HepG2 (cell line): Measurements from ENCODE around the gene TOB2. TPM values are rescaled to one million over a fixed set of nuclear protein-coding genes. Genes with fewer than 3 reads are reported as not detected.

Experiments
- AGO1 ChIP-seq: fragments of 200-400 bp; formaldehyde crosslinking; IDR thresholded peaks from 2 replicates; pipeline ENCODE4 v1.6.1; 2017; ENCODE audit warnings: mild to moderate bottlenecking, low read depth, low read length, moderate library complexity; ENCODE audit not compliant: poor library complexity, severe bottlenecking
- ATF5 ChIP-seq: sonication (generic); formaldehyde crosslinking; IDR thresholded peaks from 2 replicates; pipeline ENCODE4 v1.4.0; 2020; ENCODE audit warnings: mild to moderate bottlenecking, low read depth, missing genetic modification reagents
- CBX1 ChIP-seq: IDR thresholded peaks from one replicate; pipeline ENCODE4 v1.6.1; 2016; ENCODE audit warnings: antibody characterized with exemption, low read depth
- E2F5 ChIP-seq: sonication (generic); formaldehyde crosslinking; conservative IDR thresholded peaks from 2 replicates; pipeline ENCODE4 v1.4.0; 2020; ENCODE audit warnings: missing genetic modification reagents
- GATAD2A ChIP-seq: IDR thresholded peaks from 2 replicates; pipeline ENCODE4 v1.6.1; 2016
- KLF16 ChIP-seq, 2 experiments: sonication (generic) in 1 of 2; formaldehyde crosslinking in 1 of 2; IDR thresholded peaks; 2 replicates each; pipeline versions ENCODE4 v1.6.1 to v1.8.0; 2016 to 2023; ENCODE audit warnings: missing genetic modification reagents in 2 of 2, missing compliant biosample characterization in 1 of 2
- KLF9 ChIP-seq: IDR thresholded peaks from 2 replicates; pipeline ENCODE4 v1.6.1; 2016; ENCODE audit warnings: low read depth
- ZBTB26 ChIP-seq: IDR thresholded peaks from 2 replicates; pipeline ENCODE4 v1.6.1; 2016; ENCODE audit warnings: missing compliant biosample characterization, missing genetic modification reagents, borderline replicate concordance
- ZBTB4 ChIP-seq: sonication (generic); formaldehyde crosslinking; IDR thresholded peaks from 2 replicates; pipeline ENCODE4 v1.4.0; 2020; ENCODE audit warnings: missing genetic modification reagents, mild to moderate bottlenecking, borderline replicate concordance
- ZGPAT ChIP-seq: IDR thresholded peaks from 2 replicates; pipeline ENCODE4 v1.6.1; 2016; ENCODE audit warnings: mild to moderate bottlenecking
- ZNF274 ChIP-seq: sonication (generic); formaldehyde crosslinking; IDR thresholded peaks from 2 replicates; pipeline ENCODE4 v1.5.1; 2020; ENCODE audit warnings: mild to moderate bottlenecking, missing genetic modification reagents
- ZNF362 ChIP-seq: sonication (generic); formaldehyde crosslinking; IDR thresholded peaks from 2 replicates; pipeline ENCODE4 v1.4.0; 2020; ENCODE audit warnings: missing genetic modification reagents, mild to moderate bottlenecking, borderline replicate concordance
- polyA plus RNA-seq, 8 experiments: library from polyadenylated mRNA; depleted of rRNA in 3 of 8; stranded (reverse) in 7 of 8; unstranded in 1 of 8; fragments of >200 nt; fragmentation: Illumina TruSeq in 4 of 8; extraction: Trizol in 4 of 8; gene quantifications; 2 replicates each; pipeline versions ENCODE4 v1.2.1 to v1.2.3, GENCODE V29; 2011 to 2016; ENCODE audit warnings: low read depth in 4 of 8, missing spikeins in 1 of 8, mixed read lengths in 1 of 8; ENCODE audit not compliant: insufficient read depth in 1 of 8
- total RNA-seq, 5 experiments: library from RNA; depleted of rRNA; stranded (reverse); fragments of >200 nt; fragmentation: Illumina TruSeq; extraction: Trizol; gene quantifications; 2 replicates each; pipeline ENCODE4 v1.2.3, GENCODE V29; 2016; ENCODE audit warnings: low read depth in 1 of 5

The TOB2 gene
- total and polyA plus RNA-seq, 2 of the 13 experiments (the other 11 are each of a cell fraction or from before 2014, with no cell fraction given): 12.2 to 13.7 TPM

- TF ChIP-seq ZGPAT (CRISPR knock-in tag) (peak; percentile 98), GATAD2A (CRISPR knock-in tag) (peak; percentile 78), KLF16 (CRISPR knock-in tag; IDR thresholded peaks at IDR 0.05) (peak in 1 of 2 experiments; percentile 99; a peak in 2 of 4 replicates), ZNF274 (no peak), ZNF362 (CRISPR knock-in tag) (peak; percentile 58; the same call in 1 of the 2 replicates), KLF9 (CRISPR knock-in tag) (peak; percentile 80; the same call in 1 of the 2 replicates), AGO1 (peak; percentile 90), E2F5 (CRISPR knock-in tag) (peak; percentile 71), CBX1 (peak; percentile 91), ZBTB4 (CRISPR knock-in tag) (peak; percentile 87; the same call in 1 of the 2 replicates), ATF5 (CRISPR knock-in tag) (peak; percentile 91), ZBTB26 (peak; percentile 86; the same call in 1 of the 2 replicates)
These were observed at the start of gene TOB2 (continued) for GRCh38 chr22:41446639-41447434.
